ENCODE results near the gene TMEM43. TPM values are rescaled to one million over a fixed set of nuclear protein-coding genes. Genes with fewer than 3 reads are reported as not detected.

Gene TMEM43
- total RNA-seq, 1 donor from 2014 or later: 84.9 TPM

GRCh38 chr3:14153663-14154062 lies 28.8 kb downstream of the TMEM43 start:
- Mint-ChIP-seq H3K36me3 (ENCODE audit: low read depth) (peaks cover 34% of the 10 kb centered on the region), H3K4me3 (ENCODE audit: unreplicated experiment) (no peak overlapping the region), H3K4me1 (ENCODE audit: low read depth) (no peaks in the 10 kb centered on the region), H3K27me3 (ENCODE audit: low read depth) (no peaks in the 10 kb centered on the region), H3K9me3 (ENCODE audit: low read depth) (no peaks in the 10 kb centered on the region), H3K27ac (ENCODE audit: unreplicated experiment) (no peak overlapping the region)
- no peak for TF ChIP-seq CTCF (IDR thresholded peaks at IDR 0.05)
- DNase-seq (ENCODE audit: low spot score): no peak

GRCh38 chr3:14154276-14154675 lies 29.4 kb downstream of the TMEM43 start:
- no peaks in the 10 kb centered on the region for H3K9me3 Mint-ChIP-seq (ENCODE audit: low read depth)
- H3K27me3 Mint-ChIP-seq (ENCODE audit: low read depth): no peaks in the 10 kb centered on the region
- no peak for TF ChIP-seq CTCF (IDR thresholded peaks at IDR 0.05)
- peak overlapping the region; percentile 6 for H3K27ac Mint-ChIP-seq (ENCODE audit: unreplicated experiment)
- H3K4me3 Mint-ChIP-seq (ENCODE audit: unreplicated experiment): no peak overlapping the region
- no peak for DNase-seq (ENCODE audit: low spot score)
- peaks cover 38% of the 10 kb centered on the region for H3K36me3 Mint-ChIP-seq (ENCODE audit: low read depth)
- H3K4me1 Mint-ChIP-seq (ENCODE audit: low read depth): no peaks in the 10 kb centered on the region

GRCh38 chr3:14154895-14155440 lies 30.1 kb downstream of the TMEM43 start:
- no peak for DNase-seq (ENCODE audit: low spot score)
- no peak for TF ChIP-seq CTCF (IDR thresholded peaks at IDR 0.05)
- H3K36me3 Mint-ChIP-seq (ENCODE audit: low read depth): peaks cover 42% of the 10 kb centered on the region
- H3K4me1 Mint-ChIP-seq (ENCODE audit: low read depth): no peaks in the 10 kb centered on the region
- no peaks in the 10 kb centered on the region for H3K27me3 Mint-ChIP-seq (ENCODE audit: low read depth)
- no peak overlapping the region for H3K4me3 Mint-ChIP-seq (ENCODE audit: unreplicated experiment)
- peak overlapping the region; percentile 12 for H3K27ac Mint-ChIP-seq (ENCODE audit: unreplicated experiment)
- H3K9me3 Mint-ChIP-seq (ENCODE audit: low read depth): no peaks in the 10 kb centered on the region

GRCh38 chr3:14156201-14156600 lies 31.3 kb downstream of the TMEM43 start:
- H3K27ac Mint-ChIP-seq (ENCODE audit: unreplicated experiment): peak overlapping the region; percentile 62
- H3K36me3 Mint-ChIP-seq (ENCODE audit: low read depth): peaks cover 51% of the 10 kb centered on the region
- H3K9me3 Mint-ChIP-seq (ENCODE audit: low read depth): peaks cover 4% of the 10 kb centered on the region

GRCh38 chr3:14156843-14157561 lies 32.1 kb downstream of the TMEM43 start:
- no peak overlapping the region for H3K4me3 Mint-ChIP-seq (ENCODE audit: unreplicated experiment)
- H3K4me1 Mint-ChIP-seq (ENCODE audit: low read depth): no peaks in the 10 kb centered on the region
- H3K36me3 Mint-ChIP-seq (ENCODE audit: low read depth): peaks cover 58% of the 10 kb centered on the region
- peaks cover 12% of the 10 kb centered on the region for H3K9me3 Mint-ChIP-seq (ENCODE audit: low read depth)
- H3K27ac Mint-ChIP-seq (ENCODE audit: unreplicated experiment): no peak overlapping the region
- no peak for DNase-seq (ENCODE audit: low spot score)
- TF ChIP-seq CTCF (IDR thresholded peaks at IDR 0.05): no peak
- H3K27me3 Mint-ChIP-seq (ENCODE audit: low read depth): no peaks in the 10 kb centered on the region

More at GRCh38 chr3:14156201-14156600, 31.3 kb downstream of the TMEM43 start:
- Mint-ChIP-seq H3K27me3 (ENCODE audit: low read depth) (no peaks in the 10 kb centered on the region), H3K4me1 (ENCODE audit: low read depth) (no peaks in the 10 kb centered on the region), H3K4me3 (ENCODE audit: unreplicated experiment) (no peak overlapping the region)
- DNase-seq (ENCODE audit: low spot score): no peak
- TF ChIP-seq CTCF (IDR thresholded peaks at IDR 0.05): no peak

Measured in chondrocyte (in vitro differentiated cells).